ENCODE data around the gene GNAL.

- TF ChIP-seq, protein P1, sequence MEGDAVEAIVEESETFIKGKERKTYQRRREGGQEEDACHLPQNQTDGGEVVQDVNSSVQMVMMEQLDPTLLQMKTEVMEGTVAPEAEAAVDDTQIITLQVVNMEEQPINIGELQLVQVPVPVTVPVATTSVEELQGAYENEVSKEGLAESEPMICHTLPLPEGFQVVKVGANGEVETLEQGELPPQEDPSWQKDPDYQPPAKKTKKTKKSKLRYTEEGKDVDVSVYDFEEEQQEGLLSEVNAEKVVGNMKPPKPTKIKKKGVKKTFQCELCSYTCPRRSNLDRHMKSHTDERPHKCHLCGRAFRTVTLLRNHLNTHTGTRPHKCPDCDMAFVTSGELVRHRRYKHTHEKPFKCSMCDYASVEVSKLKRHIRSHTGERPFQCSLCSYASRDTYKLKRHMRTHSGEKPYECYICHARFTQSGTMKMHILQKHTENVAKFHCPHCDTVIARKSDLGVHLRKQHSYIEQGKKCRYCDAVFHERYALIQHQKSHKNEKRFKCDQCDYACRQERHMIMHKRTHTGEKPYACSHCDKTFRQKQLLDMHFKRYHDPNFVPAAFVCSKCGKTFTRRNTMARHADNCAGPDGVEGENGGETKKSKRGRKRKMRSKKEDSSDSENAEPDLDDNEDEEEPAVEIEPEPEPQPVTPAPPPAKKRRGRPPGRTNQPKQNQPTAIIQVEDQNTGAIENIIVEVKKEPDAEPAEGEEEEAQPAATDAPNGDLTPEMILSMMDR (IDR thresholded peaks at IDR 0.05; ENCODE audit: insufficient read depth, low read length, poor library complexity, severe bottlenecking), result no peak
- TF ChIP-seq EZH2phosphoT487 (conservative IDR thresholded peaks at IDR 0.05; ENCODE audit: low read length), result no peak
Observed at GRCh38 chr18:11923450-11923849, 234.4 kb downstream of the GNAL start.
